Lower leg skin (tissue), 4 donors: Measurements from ENCODE around the gene BRSK1. TPM values are rescaled to one million over a fixed set of nuclear protein-coding genes. Genes with fewer than 3 reads are reported as not detected.

ENCODE experiments used
- DNase-seq, 2 donors: peaks; one replicate each; pipeline ENCODE4 v3.0.0-alpha.2; 2019; ENCODE audit warnings: low spot score in 2 of 2
- H3K4me3 ChIP-seq: fragments of 200-600 bp; sonication (generic); 2 replicates; pipeline ENCODE4 v1.5.1; 2017; ENCODE audit warnings: mild to moderate bottlenecking, low read depth; ENCODE audit not compliant: poor library complexity, severe bottlenecking
- CTCF ChIP-seq, 3 donors: fragments of 450-650 bp; IDR thresholded peaks; one replicate each; pipeline ENCODE4 v1.5.1; 2016; ENCODE audit warnings: antibody characterized with exemption in 3 of 3, mild to moderate bottlenecking in 3 of 3, moderate library complexity in 2 of 3
- POLR2A ChIP-seq, 2 donors: fragments of 450-650 bp; IDR thresholded peaks; one replicate each; pipeline ENCODE4 v1.6.1; 2016 to 2017; ENCODE audit warnings: antibody characterized with exemption in 2 of 2, mild to moderate bottlenecking in 1 of 2, moderate library complexity in 1 of 2
- WGBS, 2 donors: methylation state at CpG; one replicate each; pipeline ENCODE4 v1.1.5; 2018; 5-methylcytosine and 5-hydroxymethylcytosine counted together
- intact Hi-C: fragments of 100-400 bp; cut with DNase I; formaldehyde crosslinking; loops from one replicate; pipeline ENCODE4 v1.15.0; 2023; ENCODE audit warnings: low total_unique reads
- total RNA-seq, 4 donors: library from RNA; depleted of rRNA; stranded (reverse); fragments of >200 nt; gene quantifications; one replicate each; pipeline ENCODE4 v1.1.0, GENCODE V29; 2016

The BRSK1 gene
- total RNA-seq, 4 donors from 2014 or later = 0.44 to 4.6 TPM; not detected in 2

GRCh38 chr19:55287361-55288079 is 3.7 kb downstream of the BRSK1 start:
- no peak overlapping the region for H3K4me3 ChIP-seq
- no peak for DNase-seq
- TF ChIP-seq POLR2A (IDR thresholded peaks at IDR 0.05) (no peak), CTCF (IDR thresholded peaks at IDR 0.05) (no peak)
- intact Hi-C loops = no loop called here
- WGBS, 2 donors = 92% methylated on average over 11 to 21 of the region's 21 CpGs

- intact Hi-C loops = no loop called here
- no peak overlapping the region for H3K4me3 ChIP-seq
- TF ChIP-seq CTCF (IDR thresholded peaks at IDR 0.05) (no peak), POLR2A (IDR thresholded peaks at IDR 0.05) (no peak)
- DNase-seq = no peak
- 91 to 95% methylated on average over 9 of the region's 9 CpGs for WGBS, 2 donors
Observed at GRCh38 chr19:55289117-55289796, 5.5 kb downstream of the BRSK1 start.

- no peak for TF ChIP-seq POLR2A (IDR thresholded peaks at IDR 0.05)
- TF ChIP-seq CTCF (IDR thresholded peaks at IDR 0.05) = no peak
- no peak overlapping the region for H3K4me3 ChIP-seq
- intact Hi-C loops = no loop called here
- no peak for DNase-seq
- WGBS, 2 donors = 93% methylated on average over 10 of the region's 10 CpGs
Observed at GRCh38 chr19:55297267-55297666, 13.5 kb downstream of the BRSK1 start.

- intact Hi-C loops = no loop called here
- TF ChIP-seq CTCF (IDR thresholded peaks at IDR 0.05) (no peak), POLR2A (IDR thresholded peaks at IDR 0.05) (no peak)
- no peak overlapping the region for H3K4me3 ChIP-seq
- no peak for DNase-seq
- 87 to 91% methylated on average over 10 of the region's 10 CpGs for WGBS, 2 donors
Observed at GRCh38 chr19:55299991-55300390, 16.2 kb downstream of the BRSK1 start.

DNA sequence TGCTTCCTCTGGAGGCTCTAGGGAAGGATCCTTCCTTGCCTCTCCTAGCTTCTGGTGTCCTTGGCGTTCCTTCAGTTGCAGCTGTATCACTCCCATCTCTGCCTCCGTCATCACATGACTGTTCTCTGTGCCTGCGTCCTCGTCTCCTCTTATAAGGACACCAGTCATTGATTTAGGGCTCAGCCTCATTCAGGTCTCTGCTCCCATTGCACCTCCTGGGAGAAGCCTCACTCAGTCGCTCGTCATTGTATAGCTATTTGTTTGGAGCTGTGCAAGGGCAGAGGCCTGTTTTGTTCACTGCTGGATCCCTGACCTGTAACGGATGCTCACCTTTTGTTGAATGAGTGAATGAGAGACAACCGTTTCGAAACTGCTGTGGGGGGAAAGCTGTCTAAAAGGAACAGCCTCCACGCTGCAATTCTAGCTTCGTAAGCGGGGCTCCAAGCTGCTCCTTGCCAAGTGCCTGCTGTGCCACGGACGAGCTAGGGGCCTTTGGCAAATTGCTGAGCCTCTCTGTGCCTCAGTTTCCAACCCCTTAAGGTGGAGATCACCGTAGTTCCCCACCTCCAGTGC is 17.2 kb downstream of the BRSK1 start:
- intact Hi-C loops = no loop called here
- TF ChIP-seq CTCF (IDR thresholded peaks at IDR 0.05) (no peak), POLR2A (IDR thresholded peaks at IDR 0.05) (no peak)
- H3K4me3 ChIP-seq = no peak overlapping the region
- 70 to 71% methylated on average over 15 of the region's 15 CpGs for WGBS, 2 donors
- DNase-seq = no peak
